ENCODE results near the gene C6orf89. TPM values are rescaled to one million over a fixed set of nuclear protein-coding genes. Genes with fewer than 3 reads are reported as not detected.
A peak's percentile ranks its signal among the peaks of the same experiment; 100 is the strongest.

Gene C6orf89
- total and polyA plus RNA-seq, 2 of the 8 experiments (the other 6 are each of a cell fraction or from before 2014, with no cell fraction given) = 4.6 to 12.3 TPM

DNA sequence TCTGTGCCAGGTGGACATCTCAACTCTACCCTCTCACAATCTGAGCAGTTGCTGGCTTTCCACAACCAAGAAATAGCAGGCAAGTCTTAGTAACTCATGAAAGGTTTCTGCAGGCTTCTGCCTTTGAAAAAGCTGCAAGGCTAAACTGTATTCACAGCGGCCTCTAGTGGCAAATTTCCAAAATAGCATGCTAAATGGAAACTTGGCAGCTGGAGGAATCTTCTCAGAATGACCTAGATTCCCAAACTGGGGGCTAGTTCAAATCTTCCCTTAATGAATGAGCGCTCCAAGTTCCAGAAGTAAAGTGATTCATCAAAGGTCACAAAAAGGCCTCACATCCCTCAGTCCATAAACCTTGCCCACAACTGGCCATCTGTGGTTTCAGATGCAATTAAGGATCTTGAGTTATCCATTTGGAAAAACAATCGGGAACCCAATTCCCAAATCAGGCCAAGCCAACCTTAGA is 34.6 kb upstream of the C6orf89 start:
- H4K20me1 ChIP-seq (replicated peaks in 1 of 2; ENCODE audit: control insufficient read depth in 1 of 2, insufficient read depth in 2 of 2, low read length in 2 of 2) = peaks cover 0 to 2% of the 10 kb centered on the region in 2 experiments
- H4K8ac ChIP-seq (ENCODE audit: extremely low read depth, insufficient read depth, low read length) = no peak overlapping the region
- peaks cover 7 to 17% (median 9%) of the 10 kb centered on the region in 4 experiments for H3K4me1 ChIP-seq (replicated peaks in 1 of 4; ENCODE audit: control insufficient read depth in 3 of 4, insufficient read depth in 4 of 4, low read length in 3 of 4)
- no peak overlapping the region for H3K9ac ChIP-seq (replicated peaks in 1 of 4; ENCODE audit: extremely low read depth in 1 of 4, low read depth in 3 of 4, low read length in 3 of 4)
- no peak overlapping the region for H3K4me3 ChIP-seq (ENCODE audit: extremely low read depth in 1 of 4, insufficient read depth in 2 of 4, low read depth in 3 of 4, low read length in 4 of 4)
- no peaks in the 10 kb centered on the region for H3K79me1 ChIP-seq (ENCODE audit: low read depth, low read length)
- H3K79me2 ChIP-seq (ENCODE audit: control insufficient read depth in 1 of 2, insufficient read depth in 2 of 2, low read length in 2 of 2) = no peaks in the 10 kb centered on the region
- H2AK5ac ChIP-seq (ENCODE audit: low read depth, low read length) = no peak overlapping the region
- H3K56ac ChIP-seq (replicated peaks; ENCODE audit: insufficient read length, low read depth, low read length) = no peak overlapping the region
- POLR2A ChIA-PET (ENCODE audit: partially characterized antibody) = interaction anchor here (0.7 to 1.8 kb wide), 7 partner anchors 13 to 85 kb away, joined by 3 to 5 read pairs (median 3); no protein-coding TSS in a partner anchor
- H2BK120ac ChIP-seq (replicated peaks; ENCODE audit: low read depth, low read length) = no peak overlapping the region
- peaks cover 0 to 9% (median 0%) of the 10 kb centered on the region in 4 experiments; a peak in 2 of 7 replicates for H3K27me3 ChIP-seq (replicated peaks in 1 of 4; ENCODE audit: control insufficient read depth in 3 of 4, extremely low read depth in 1 of 4, insufficient read depth in 3 of 4, low read length in 3 of 4)
- peaks cover 5% of the 10 kb centered on the region for H3K23me2 ChIP-seq (ENCODE audit: low read depth, low read length)
- CTCF ChIA-PET (ENCODE audit: partially characterized antibody) = interaction anchor here (0.5 to 13.7 kb wide), 24 partner anchors 7 to 365 kb away, joined by 3 to 293 read pairs (median 6); partner anchors contain the start of genes PI16 and PPIL1
- H2BK12ac ChIP-seq (ENCODE audit: low read depth, low read length) = no peak overlapping the region
- FAIRE-seq (no peak), DNase-seq (ENCODE audit: low read depth in 1 of 2, low spot score in 2 of 2) (peak in 1 of 2 experiments; percentile 71)
- no peak overlapping the region for H3K4me2 ChIP-seq (ENCODE audit: insufficient read depth in 1 of 2, low read depth in 2 of 2, low read length in 2 of 2)
- no peak overlapping the region for H3K14ac ChIP-seq (ENCODE audit: insufficient read length)
- H2BK5ac ChIP-seq (ENCODE audit: low read depth, low read length) = no peak overlapping the region
- 0 out of 2 replicates have a peak overlapping the region, but pooled peaks have one; percentile 56 for H2BK20ac ChIP-seq (ENCODE audit: low read length)
- peaks cover 8 to 34% (median 16%) of the 10 kb centered on the region in 4 experiments; a peak in 7 of 8 replicates for H3K36me3 ChIP-seq (ENCODE audit: control insufficient read depth in 2 of 4, insufficient read depth in 4 of 4, low read length in 3 of 4)
- H2BK15ac ChIP-seq (ENCODE audit: low read length) = no peak overlapping the region
- H4K5ac ChIP-seq (ENCODE audit: insufficient read length, low read depth, low read length) = no peak overlapping the region
- H3K4ac ChIP-seq (replicated peaks; ENCODE audit: insufficient read length, low read depth, low read length) = no peak overlapping the region
- no peak overlapping the region for H3K27ac ChIP-seq (ENCODE audit: low read depth, low read length)
- no peak overlapping the region for H3K23ac ChIP-seq (ENCODE audit: insufficient read length)
- H3K9me3 ChIP-seq (ENCODE audit: insufficient read depth in 2 of 2, low read depth in 1 of 2, low read length in 1 of 2) = no peaks in the 10 kb centered on the region
- H3K18ac ChIP-seq (ENCODE audit: extremely low read depth, low read length) = no peak overlapping the region
- 47% methylated on average over 3 of the region's 3 CpGs; no CpG with 5 or more reads in 1 of the 2 experiments for WGBS, 2 experiments (ENCODE audit: extremely low coverage in 1 of 2, insufficient coverage in 1 of 2, insufficient read length in 1 of 2, insufficient replicate concordance in 2 of 2, low coverage in 1 of 2, low lambda C conversion rate in 2 of 2, missing lambda C conversion rate in 1 of 2)
- H2AFZ ChIP-seq (ENCODE audit: low read length) = no peak overlapping the region
- H4K91ac ChIP-seq (replicated peaks; ENCODE audit: insufficient read length, low read length) = no peak overlapping the region
- TF ChIP-seq SIN3A (conservative IDR thresholded peaks at IDR 0.05 in 1 of 2, IDR thresholded peaks at IDR 0.05 in 1 of 2; ENCODE audit: low read depth in 1 of 2, low read length in 2 of 2) = no peak
- no peak for TF ChIP-seq GTF2F1 (IDR thresholded peaks at IDR 0.05; ENCODE audit: borderline replicate concordance, low read depth, low read length)
- TF ChIP-seq, protein P1, sequence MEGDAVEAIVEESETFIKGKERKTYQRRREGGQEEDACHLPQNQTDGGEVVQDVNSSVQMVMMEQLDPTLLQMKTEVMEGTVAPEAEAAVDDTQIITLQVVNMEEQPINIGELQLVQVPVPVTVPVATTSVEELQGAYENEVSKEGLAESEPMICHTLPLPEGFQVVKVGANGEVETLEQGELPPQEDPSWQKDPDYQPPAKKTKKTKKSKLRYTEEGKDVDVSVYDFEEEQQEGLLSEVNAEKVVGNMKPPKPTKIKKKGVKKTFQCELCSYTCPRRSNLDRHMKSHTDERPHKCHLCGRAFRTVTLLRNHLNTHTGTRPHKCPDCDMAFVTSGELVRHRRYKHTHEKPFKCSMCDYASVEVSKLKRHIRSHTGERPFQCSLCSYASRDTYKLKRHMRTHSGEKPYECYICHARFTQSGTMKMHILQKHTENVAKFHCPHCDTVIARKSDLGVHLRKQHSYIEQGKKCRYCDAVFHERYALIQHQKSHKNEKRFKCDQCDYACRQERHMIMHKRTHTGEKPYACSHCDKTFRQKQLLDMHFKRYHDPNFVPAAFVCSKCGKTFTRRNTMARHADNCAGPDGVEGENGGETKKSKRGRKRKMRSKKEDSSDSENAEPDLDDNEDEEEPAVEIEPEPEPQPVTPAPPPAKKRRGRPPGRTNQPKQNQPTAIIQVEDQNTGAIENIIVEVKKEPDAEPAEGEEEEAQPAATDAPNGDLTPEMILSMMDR (IDR thresholded peaks at IDR 0.05; ENCODE audit: control extremely low read depth in 1 of 3, insufficient read depth in 1 of 3, low read depth in 1 of 3, low read length in 3 of 3) = peak in 2 of 3 experiments; percentile 75 to 85; a peak in 3 of 4 replicates
- TF ChIP-seq HDAC6 (IDR thresholded peaks at IDR 0.05; ENCODE audit: low read depth, low read length) = no peak
- no peak for TF ChIP-seq CBX5 (IDR thresholded peaks at IDR 0.05; ENCODE audit: low read depth, low read length)
- TF ChIP-seq, protein P2, sequence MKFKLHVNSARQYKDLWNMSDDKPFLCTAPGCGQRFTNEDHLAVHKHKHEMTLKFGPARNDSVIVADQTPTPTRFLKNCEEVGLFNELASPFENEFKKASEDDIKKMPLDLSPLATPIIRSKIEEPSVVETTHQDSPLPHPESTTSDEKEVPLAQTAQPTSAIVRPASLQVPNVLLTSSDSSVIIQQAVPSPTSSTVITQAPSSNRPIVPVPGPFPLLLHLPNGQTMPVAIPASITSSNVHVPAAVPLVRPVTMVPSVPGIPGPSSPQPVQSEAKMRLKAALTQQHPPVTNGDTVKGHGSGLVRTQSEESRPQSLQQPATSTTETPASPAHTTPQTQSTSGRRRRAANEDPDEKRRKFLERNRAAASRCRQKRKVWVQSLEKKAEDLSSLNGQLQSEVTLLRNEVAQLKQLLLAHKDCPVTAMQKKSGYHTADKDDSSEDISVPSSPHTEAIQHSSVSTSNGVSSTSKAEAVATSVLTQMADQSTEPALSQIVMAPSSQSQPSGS (IDR thresholded peaks at IDR 0.05; ENCODE audit: low read length) = no peak
- TF ChIP-seq KDM5A (IDR thresholded peaks at IDR 0.05; ENCODE audit: low read length) = no peak
- 0 out of 2 replicates have a peak, but pooled peaks have one; percentile 26 for TF ChIP-seq GABPA (IDR thresholded peaks at IDR 0.05; ENCODE audit: borderline replicate concordance, insufficient read depth, low read length)
